ENCODE results near the gene OR6C76.
"Not testable (repeated sequence)": the region's sequence is repeated elsewhere in the genome, so short reads cannot be mapped to it uniquely, and the experiment has no call there.

The OR6C76 gene

GRCh38 chr12:55400229-55400628, 25.8 kb upstream of the OR6C76 start, which contains the start of gene OR6C65:
Gene OR6C65 (plus strand): TSS chr12:55400529. CDS start chr12:55400529, 0 bp downstream.
- no peak within 1 kb of the TSS for H2BK15ac ChIP-seq (ENCODE audit: low read depth, poor library complexity, severe bottlenecking)
- 100% methylated on average over 1 of the region's 1 CpG for WGBS

GRCh38 chr12:55407866-55408265, 18.2 kb upstream of the OR6C76 start:
- H3K18ac ChIP-seq (ENCODE audit: low read depth in 1 of 2, low read length in 2 of 2) = no peak overlapping the region
- no peak overlapping the region for H4K8ac ChIP-seq (ENCODE audit: low read length)
- H3K4me2 ChIP-seq (ENCODE audit: low read length, poor library complexity, severe bottlenecking) = no peak overlapping the region
- no peak overlapping the region for H2AFZ ChIP-seq (ENCODE audit: low read depth, low read length)
- H3K9me3 ChIP-seq (ENCODE audit: control insufficient read depth, low read length) = peaks cover 11% of the 10 kb centered on the region
- H3K4me1 ChIP-seq (ENCODE audit: control insufficient read depth, insufficient read depth, low read depth, low read length) = no peaks in the 10 kb centered on the region
- H2AK5ac ChIP-seq (ENCODE audit: low read length, severe bottlenecking) = no peak overlapping the region
- H3K27ac ChIP-seq (ENCODE audit: low read length, poor library complexity, severe bottlenecking) = no peak overlapping the region
- no peaks in the 10 kb centered on the region for H3K79me1 ChIP-seq (replicated peaks; ENCODE audit: low read length, poor library complexity, severe bottlenecking)
- no peaks in the 10 kb centered on the region for H3K36me3 ChIP-seq (ENCODE audit: control insufficient read depth in 1 of 2, insufficient read depth in 2 of 2, low read depth in 1 of 2, low read length in 2 of 2)
- no peak overlapping the region for H2BK5ac ChIP-seq (ENCODE audit: low read depth, low read length, poor library complexity, severe bottlenecking)
- DNase-seq = no peak
- no peak overlapping the region for H3K23ac ChIP-seq (ENCODE audit: low read length in 2 of 2)
- no peak overlapping the region for H4K91ac ChIP-seq (ENCODE audit: low read length)
- no peak overlapping the region for H3K4me3 ChIP-seq (ENCODE audit: insufficient read depth in 1 of 2, low read depth in 1 of 2, low read length in 2 of 2)
- H2BK15ac ChIP-seq (ENCODE audit: low read depth, poor library complexity, severe bottlenecking) = no peak overlapping the region
- no peak overlapping the region for H3K4ac ChIP-seq (ENCODE audit: low read depth in 1 of 2, low read length in 2 of 2)
- no CpG with 5 or more reads among the region's 1 CpG for WGBS
- H3K9ac ChIP-seq (ENCODE audit: low read length) = no peak overlapping the region
- no peaks in the 10 kb centered on the region for H3K27me3 ChIP-seq (ENCODE audit: control insufficient read depth in 1 of 2, insufficient read depth in 1 of 2, low read length in 2 of 2)
- no peak overlapping the region for H3K14ac ChIP-seq (ENCODE audit: low read length in 2 of 2)
- H2BK120ac ChIP-seq (ENCODE audit: low read depth, low read length) = no peak overlapping the region
- H2BK12ac ChIP-seq (ENCODE audit: low read length in 2 of 2) = no peak overlapping the region

More at GRCh38 chr12:55400229-55400628, 25.8 kb upstream of the OR6C76 start, which contains the start of gene OR6C65:
- H4K91ac ChIP-seq (ENCODE audit: low read length) = no peak within 1 kb of the TSS
- DNase-seq = no peak
- no peak within 1 kb of the TSS for H2AK5ac ChIP-seq (ENCODE audit: low read length, severe bottlenecking)
- H3K9ac ChIP-seq (ENCODE audit: low read length) = no peak within 1 kb of the TSS
- H3K4me3 ChIP-seq (ENCODE audit: insufficient read depth in 1 of 2, low read depth in 1 of 2, low read length in 2 of 2) = no peak within 1 kb of the TSS
- no peak within 1 kb of the TSS for H3K27ac ChIP-seq (ENCODE audit: low read length, poor library complexity, severe bottlenecking)
- no peak within 1 kb of the TSS for H3K18ac ChIP-seq (ENCODE audit: low read depth in 1 of 2, low read length in 2 of 2)
- H2BK5ac ChIP-seq (ENCODE audit: low read depth, low read length, poor library complexity, severe bottlenecking) = no peak within 1 kb of the TSS
- H3K4me2 ChIP-seq (ENCODE audit: low read length, poor library complexity, severe bottlenecking) = no peak within 1 kb of the TSS
- H4K8ac ChIP-seq (ENCODE audit: low read length) = no peak within 1 kb of the TSS
- H3K36me3 ChIP-seq (ENCODE audit: control insufficient read depth in 1 of 2, insufficient read depth in 2 of 2, low read depth in 1 of 2, low read length in 2 of 2) = no peaks in the 10 kb centered on the region
- H2BK12ac ChIP-seq (ENCODE audit: low read length in 2 of 2) = no peak within 1 kb of the TSS
- no peaks in the 10 kb centered on the region for H3K79me1 ChIP-seq (replicated peaks; ENCODE audit: low read length, poor library complexity, severe bottlenecking)
- H3K4ac ChIP-seq (ENCODE audit: low read depth in 1 of 2, low read length in 2 of 2) = no peak within 1 kb of the TSS
- H3K9me3 ChIP-seq (ENCODE audit: control insufficient read depth, low read length) = no peaks in the 10 kb centered on the region
- no peak within 1 kb of the TSS for H2AFZ ChIP-seq (ENCODE audit: low read depth, low read length)
- H3K23ac ChIP-seq (ENCODE audit: low read length in 2 of 2) = no peak within 1 kb of the TSS
- no peaks in the 10 kb centered on the region for H3K27me3 ChIP-seq (ENCODE audit: control insufficient read depth in 1 of 2, insufficient read depth in 1 of 2, low read length in 2 of 2)
- no peak within 1 kb of the TSS for H2BK120ac ChIP-seq (ENCODE audit: low read depth, low read length)
- H3K4me1 ChIP-seq (ENCODE audit: control insufficient read depth, insufficient read depth, low read depth, low read length) = no peaks in the 10 kb centered on the region
- H3K14ac ChIP-seq (ENCODE audit: low read length in 2 of 2) = no peak within 1 kb of the TSS

- not testable (repeated sequence) for H3K4ac ChIP-seq (ENCODE audit: low read depth in 1 of 2, low read length in 2 of 2); H3K36me3 ChIP-seq (ENCODE audit: control insufficient read depth in 1 of 2, insufficient read depth in 2 of 2, low read depth in 1 of 2, low read length in 2 of 2); H3K4me3 ChIP-seq (ENCODE audit: insufficient read depth in 1 of 2, low read depth in 1 of 2, low read length in 2 of 2); H2BK15ac ChIP-seq (ENCODE audit: low read depth, poor library complexity, severe bottlenecking); H4K91ac ChIP-seq (ENCODE audit: low read length); H2BK120ac ChIP-seq (ENCODE audit: low read depth, low read length); H4K8ac ChIP-seq (ENCODE audit: low read length); H3K18ac ChIP-seq (ENCODE audit: low read depth in 1 of 2, low read length in 2 of 2); H2BK12ac ChIP-seq (ENCODE audit: low read length in 2 of 2); H3K9ac ChIP-seq (ENCODE audit: low read length); H2AFZ ChIP-seq (ENCODE audit: low read depth, low read length); H3K4me2 ChIP-seq (ENCODE audit: low read length, poor library complexity, severe bottlenecking); H3K4me1 ChIP-seq (ENCODE audit: control insufficient read depth, insufficient read depth, low read depth, low read length); H3K27me3 ChIP-seq (ENCODE audit: control insufficient read depth in 1 of 2, insufficient read depth in 1 of 2, low read length in 2 of 2); DNase-seq; H3K27ac ChIP-seq (ENCODE audit: low read length, poor library complexity, severe bottlenecking); H3K79me1 ChIP-seq (replicated peaks; ENCODE audit: low read length, poor library complexity, severe bottlenecking); H2BK5ac ChIP-seq (ENCODE audit: low read depth, low read length, poor library complexity, severe bottlenecking); H2AK5ac ChIP-seq (ENCODE audit: low read length, severe bottlenecking); H3K14ac ChIP-seq (ENCODE audit: low read length in 2 of 2); H3K23ac ChIP-seq (ENCODE audit: low read length in 2 of 2)
- H3K9me3 ChIP-seq (ENCODE audit: control insufficient read depth, low read length) = peaks cover 11% of the 10 kb centered on the region
- WGBS = 80% methylated on average over 1 of the region's 1 CpG
Observed at GRCh38 chr12:55409133-55409532, 16.9 kb upstream of the OR6C76 start.

- H3K27ac ChIP-seq (ENCODE audit: low read length, poor library complexity, severe bottlenecking); H2AFZ ChIP-seq (ENCODE audit: low read depth, low read length); H3K4me2 ChIP-seq (ENCODE audit: low read length, poor library complexity, severe bottlenecking); H3K9ac ChIP-seq (ENCODE audit: low read length); H3K36me3 ChIP-seq (ENCODE audit: control insufficient read depth in 1 of 2, insufficient read depth in 2 of 2, low read depth in 1 of 2, low read length in 2 of 2); H2BK120ac ChIP-seq (ENCODE audit: low read depth, low read length); H3K79me1 ChIP-seq (replicated peaks; ENCODE audit: low read length, poor library complexity, severe bottlenecking); H3K14ac ChIP-seq (ENCODE audit: low read length in 2 of 2); H3K27me3 ChIP-seq (ENCODE audit: control insufficient read depth in 1 of 2, insufficient read depth in 1 of 2, low read length in 2 of 2); H2BK5ac ChIP-seq (ENCODE audit: low read depth, low read length, poor library complexity, severe bottlenecking); H2BK12ac ChIP-seq (ENCODE audit: low read length in 2 of 2); H3K4ac ChIP-seq (ENCODE audit: low read depth in 1 of 2, low read length in 2 of 2); DNase-seq; H4K91ac ChIP-seq (ENCODE audit: low read length); H3K4me3 ChIP-seq (ENCODE audit: insufficient read depth in 1 of 2, low read depth in 1 of 2, low read length in 2 of 2); H3K4me1 ChIP-seq (ENCODE audit: control insufficient read depth, insufficient read depth, low read depth, low read length); H2BK15ac ChIP-seq (ENCODE audit: low read depth, poor library complexity, severe bottlenecking); H3K18ac ChIP-seq (ENCODE audit: low read depth in 1 of 2, low read length in 2 of 2); H4K8ac ChIP-seq (ENCODE audit: low read length); H2AK5ac ChIP-seq (ENCODE audit: low read length, severe bottlenecking); H3K23ac ChIP-seq (ENCODE audit: low read length in 2 of 2): not testable (repeated sequence)
- WGBS = 89% methylated on average over 14 of the region's 15 CpGs
- peaks cover 11% of the 10 kb centered on the region for H3K9me3 ChIP-seq (ENCODE audit: control insufficient read depth, low read length)
Observed at GRCh38 chr12:55412138-55412537, 13.9 kb upstream of the OR6C76 start.

Measured in mesenchymal stem cell (in vitro differentiated cells and primary cell).